Limb (tissue), 2 donors: ENCODE results near the gene CA5A.

Experiments
- DNase-seq, 2 donors: peaks; one replicate each; pipeline ENCODE4 v3.0.0-alpha.2; 2016; ENCODE audit errors: extremely low spot score in 2 of 2

CA5A gene

GRCh38 chr16:87851141-87851587, 85.2 kb downstream of the CA5A start:
- no peak for DNase-seq

- DNase-seq: peak in 1 of 2 donors; percentile 83
These were observed 86.0 kb downstream of the CA5A start for GRCh38 chr16:87850009-87851006.

- DNase-seq: no peak
These were observed 86.8 kb downstream of the CA5A start for GRCh38 chr16:87849419-87850008.

GRCh38 chr16:87848676-87849345, 87.5 kb downstream of the CA5A start:
- DNase-seq: no peak

- DNase-seq: peak in 1 of 2 donors; percentile 60
These were observed 88.3 kb downstream of the CA5A start for GRCh38 chr16:87847785-87848675.

GRCh38 chr16:87847467-87847784, 88.9 kb downstream of the CA5A start:
- DNase-seq: no peak

GRCh38 chr16:87846705-87847466, 89.4 kb downstream of the CA5A start:
- no peak for DNase-seq

GRCh38 chr16:87845807-87846619, 90.3 kb downstream of the CA5A start:
- no peak for DNase-seq

- DNase-seq: no peak
These were observed 91.1 kb downstream of the CA5A start for GRCh38 chr16:87845213-87845612.

- no peak for DNase-seq
These were observed 91.5 kb downstream of the CA5A start for GRCh38 chr16:87844809-87845208.

- DNase-seq: no peak
These were observed 92.1 kb downstream of the CA5A start for GRCh38 chr16:87844120-87844733.

GRCh38 chr16:87843678-87844105, 92.6 kb downstream of the CA5A start:
- DNase-seq: no peak

- DNase-seq: no peak
These were observed 94.0 kb downstream of the CA5A start for GRCh38 chr16:87842209-87842869.

GRCh38 chr16:87841340-87842208, 94.8 kb downstream of the CA5A start:
- DNase-seq: no peak

GRCh38 chr16:87840271-87840978, 95.9 kb downstream of the CA5A start:
- no peak for DNase-seq

- DNase-seq: no peak
These were observed 96.6 kb downstream of the CA5A start for GRCh38 chr16:87839542-87840270.
